HG03571 (cell line): ENCODE results near the gene CCDC122.

ENCODE experiments used
- ATAC-seq: cut with Tn5 transposase; IDR thresholded peaks from one replicate; pipeline ENCODE4 v1.9.1; 2021; ENCODE audit not compliant: unreplicated experiment

CCDC122 gene

GRCh38 chr13:43805071-43805468 is 74.5 kb downstream of the CCDC122 start:
- no peak for ATAC-seq

- ATAC-seq = no peak
Observed at GRCh38 chr13:43804461-43805070, 75.0 kb downstream of the CCDC122 start.

- ATAC-seq = no peak
Observed at GRCh38 chr13:43802511-43802910, 77.0 kb downstream of the CCDC122 start.

GRCh38 chr13:43800828-43801227 is 78.7 kb downstream of the CCDC122 start:
- ATAC-seq = no peak

GRCh38 chr13:43799191-43799590 is 80.3 kb downstream of the CCDC122 start:
- ATAC-seq = no peak

GRCh38 chr13:43797869-43798268 is 81.7 kb downstream of the CCDC122 start:
- no peak for ATAC-seq

GRCh38 chr13:43797159-43797558 is 82.4 kb downstream of the CCDC122 start:
- no peak for ATAC-seq

- ATAC-seq = no peak
Observed at GRCh38 chr13:43794416-43794815, 85.1 kb downstream of the CCDC122 start.

GRCh38 chr13:43792076-43792881 is 87.3 kb downstream of the CCDC122 start:
- ATAC-seq = no peak

- ATAC-seq = no peak
Observed at GRCh38 chr13:43787997-43788396, 91.5 kb downstream of the CCDC122 start.

- ATAC-seq = no peak
Observed at GRCh38 chr13:43787518-43787891, 92.0 kb downstream of the CCDC122 start.

GRCh38 chr13:43786766-43787517 is 92.6 kb downstream of the CCDC122 start, which contains the start of gene ENOX1:
TSS of gene ENOX1 (minus strand) at chr13:43786972.
- ATAC-seq = no peak

GRCh38 chr13:43786472-43786765 is 93.1 kb downstream of the CCDC122 start:
- no peak for ATAC-seq
